Rectal smooth muscle tissue (tissue), 1 donor: ENCODE measurements around the gene SEMA6A.
A peak's percentile ranks its signal among the peaks of the same experiment; 100 is the strongest.
"Not testable (repeated sequence)": the region's sequence is repeated elsewhere in the genome, so short reads cannot be mapped to it uniquely, and the experiment has no call there.

Experiments used
- H3K27ac ChIP-seq: one replicate; pipeline ENCODE4 v1.7.0; 2013; ENCODE audit warnings: low read depth, low read length, inconsistent platforms
- H3K27me3 ChIP-seq: one replicate; pipeline ENCODE4 v1.7.0; 2013; ENCODE audit warnings: low read length; ENCODE audit not compliant: control insufficient read depth, insufficient read depth
- H3K36me3 ChIP-seq: one replicate; pipeline ENCODE4 v1.7.0; 2013; ENCODE audit warnings: low read length; ENCODE audit not compliant: control insufficient read depth, insufficient read depth
- H3K4me1 ChIP-seq: one replicate; pipeline ENCODE4 v1.7.0; 2013; ENCODE audit warnings: low read length; ENCODE audit not compliant: control insufficient read depth, insufficient read depth
- H3K4me3 ChIP-seq: one replicate; pipeline ENCODE4 v1.7.0; 2013; ENCODE audit warnings: low read length
- H3K9ac ChIP-seq: one replicate; pipeline ENCODE4 v1.7.0; 2013; ENCODE audit warnings: low read length

Gene SEMA6A

DNA sequence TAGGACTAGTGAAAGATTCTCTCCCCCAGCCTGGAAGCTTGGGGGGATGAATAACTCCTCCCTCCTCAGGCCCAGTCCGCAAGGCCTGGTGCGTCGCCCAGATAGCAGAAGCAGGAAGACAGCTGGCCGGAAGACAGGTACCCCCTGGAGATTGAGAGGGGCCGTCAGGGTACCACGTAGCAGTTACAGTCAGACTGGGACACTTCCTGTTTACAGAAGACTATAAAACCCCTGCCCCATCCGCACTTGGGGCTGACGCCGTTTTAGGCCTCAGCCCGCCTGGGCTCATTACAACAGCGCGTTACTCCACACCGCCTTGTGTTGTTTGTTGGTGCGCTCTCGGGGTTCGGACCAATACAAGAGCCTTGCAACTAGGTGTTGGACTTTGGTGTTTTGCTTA, 15.4 kb downstream of the SEMA6A start:
- no peaks in the 10 kb centered on the region for H3K27me3 ChIP-seq
- H3K4me1 ChIP-seq: no peaks in the 10 kb centered on the region
- H3K4me3 ChIP-seq: no peak overlapping the region
- no peaks in the 10 kb centered on the region for H3K36me3 ChIP-seq
- no peak overlapping the region for H3K27ac ChIP-seq
- no peak overlapping the region for H3K9ac ChIP-seq

DNA sequence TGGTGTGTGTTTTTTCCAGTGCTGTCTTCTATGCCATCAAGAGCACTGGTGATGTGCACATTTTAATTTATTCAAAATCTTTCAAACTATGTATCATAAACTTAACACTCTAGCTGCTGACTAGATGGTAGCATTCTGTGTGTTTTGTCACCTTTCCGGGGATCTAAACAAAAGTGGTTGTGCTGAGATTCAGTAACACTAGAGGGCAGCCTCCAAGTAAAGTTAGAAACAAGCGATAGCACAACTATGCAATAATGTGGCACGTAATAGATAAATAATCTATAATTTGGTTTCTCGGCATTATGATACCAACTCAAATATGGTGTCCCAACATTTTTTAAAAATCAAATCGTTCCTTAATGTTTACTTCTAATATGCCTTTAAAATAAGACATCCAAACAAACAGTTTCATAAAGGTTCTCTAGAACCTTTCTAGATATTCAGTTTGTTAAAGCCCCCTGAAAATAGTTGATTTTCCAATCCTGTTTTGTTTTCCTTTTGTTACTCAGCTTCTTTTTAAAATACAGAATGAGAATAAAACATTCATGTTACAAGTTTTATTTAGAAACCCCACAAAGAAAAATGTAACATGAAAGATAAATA, 16.9 kb downstream of the SEMA6A start:
- Histone ChIP-seq H3K27ac (no peak overlapping the region), H3K4me1 (peaks cover 3% of the 10 kb centered on the region), H3K36me3 (no peaks in the 10 kb centered on the region), H3K4me3 (no peak overlapping the region), H3K9ac (no peak overlapping the region), H3K27me3 (no peaks in the 10 kb centered on the region)

DNA sequence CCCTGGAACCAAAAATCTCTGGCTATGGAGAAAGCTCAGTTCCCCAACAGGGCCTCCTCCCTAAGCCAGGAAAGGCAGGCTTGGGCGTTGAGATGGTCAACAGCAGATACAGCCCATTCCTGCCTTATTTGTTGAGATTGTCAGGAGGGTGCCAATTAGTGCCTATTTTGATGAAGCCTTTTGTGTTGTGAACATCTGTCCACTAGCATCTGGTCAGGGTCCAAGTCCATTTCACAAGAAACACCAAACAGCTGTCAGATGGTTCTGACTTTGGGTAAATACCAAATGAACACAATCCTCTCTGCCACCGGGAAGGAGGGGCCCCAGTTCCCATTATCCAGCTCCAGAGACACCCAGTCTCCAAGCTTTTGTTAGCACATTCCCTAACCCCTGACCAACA, 19.9 kb downstream of the SEMA6A start:
- no peak overlapping the region for H3K4me3 ChIP-seq
- H3K36me3 ChIP-seq: no peaks in the 10 kb centered on the region
- peaks cover 3% of the 10 kb centered on the region for H3K4me1 ChIP-seq
- H3K27ac ChIP-seq: no peak overlapping the region
- no peaks in the 10 kb centered on the region for H3K27me3 ChIP-seq
- no peak overlapping the region for H3K9ac ChIP-seq

DNA sequence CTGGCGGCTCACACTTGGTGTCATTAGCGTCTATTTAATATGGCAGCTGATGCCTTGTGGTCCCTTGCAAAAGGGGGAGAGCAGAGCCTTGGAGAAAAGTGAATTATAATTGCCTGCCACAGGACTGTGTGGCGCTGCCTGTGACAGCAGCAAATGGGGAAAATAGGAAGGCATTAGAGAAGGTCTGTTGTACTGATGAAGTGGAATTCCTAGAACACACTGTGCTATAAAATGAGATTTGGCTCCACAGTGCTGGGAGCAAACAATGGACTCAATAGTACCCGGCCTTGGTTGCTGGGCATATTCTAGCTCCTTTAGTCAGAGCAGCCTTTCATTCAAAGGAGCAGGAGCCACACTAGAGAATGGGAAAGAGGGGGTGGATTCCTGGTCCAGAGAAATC, 21.3 kb downstream of the SEMA6A start:
- H3K27me3 ChIP-seq: no peaks in the 10 kb centered on the region
- H3K4me3 ChIP-seq: no peak overlapping the region
- H3K9ac ChIP-seq: no peak overlapping the region
- peaks cover 3% of the 10 kb centered on the region for H3K4me1 ChIP-seq
- no peaks in the 10 kb centered on the region for H3K36me3 ChIP-seq
- H3K27ac ChIP-seq: no peak overlapping the region

DNA sequence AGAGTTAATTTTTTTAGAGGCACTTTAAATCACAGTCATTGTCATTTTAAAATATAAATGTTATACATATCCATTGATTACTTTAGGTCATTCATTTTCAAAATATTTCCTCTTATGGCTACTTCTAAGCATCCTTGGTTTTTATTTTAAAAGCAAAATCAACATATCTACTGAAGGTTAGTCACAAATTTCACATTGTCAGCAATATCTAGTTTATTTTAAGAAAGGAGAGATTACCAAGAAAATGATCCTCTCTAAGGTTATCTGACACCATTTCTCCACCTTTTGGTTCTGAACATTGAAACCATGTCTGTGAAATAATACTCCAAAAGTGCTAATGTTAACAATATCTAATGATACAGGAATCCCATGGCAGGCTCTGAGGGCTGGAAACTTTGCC, 24.5 kb downstream of the SEMA6A start:
- H3K4me3 ChIP-seq: no peak overlapping the region
- no peak overlapping the region for H3K27ac ChIP-seq
- H3K36me3 ChIP-seq: no peaks in the 10 kb centered on the region
- no peak overlapping the region for H3K9ac ChIP-seq
- no peaks in the 10 kb centered on the region for H3K27me3 ChIP-seq
- peaks cover 3% of the 10 kb centered on the region for H3K4me1 ChIP-seq

DNA sequence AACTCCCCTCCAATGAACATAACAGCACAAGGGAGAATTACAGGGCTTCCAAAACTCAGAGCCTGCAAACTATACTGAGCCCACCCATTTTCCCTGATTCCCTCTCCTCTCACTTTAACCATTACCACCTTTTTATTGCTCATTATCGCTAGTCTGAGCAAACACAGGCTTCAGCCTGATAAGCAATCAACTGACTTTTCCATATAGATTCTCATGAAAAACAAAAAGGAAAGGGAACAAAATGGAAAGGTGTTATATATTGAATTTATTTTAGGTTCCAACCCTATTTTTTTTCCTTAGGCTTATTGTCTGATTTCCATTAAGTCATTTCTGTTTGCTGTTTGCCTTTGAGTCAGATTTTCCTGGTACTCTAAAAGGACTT, 27.9 kb downstream of the SEMA6A start:
- Histone ChIP-seq H3K36me3 (no peaks in the 10 kb centered on the region), H3K4me3 (no peak overlapping the region), H3K27me3 (no peaks in the 10 kb centered on the region), H3K4me1 (no peaks in the 10 kb centered on the region), H3K27ac (no peak overlapping the region), H3K9ac (peak overlapping the region; percentile 33)

DNA sequence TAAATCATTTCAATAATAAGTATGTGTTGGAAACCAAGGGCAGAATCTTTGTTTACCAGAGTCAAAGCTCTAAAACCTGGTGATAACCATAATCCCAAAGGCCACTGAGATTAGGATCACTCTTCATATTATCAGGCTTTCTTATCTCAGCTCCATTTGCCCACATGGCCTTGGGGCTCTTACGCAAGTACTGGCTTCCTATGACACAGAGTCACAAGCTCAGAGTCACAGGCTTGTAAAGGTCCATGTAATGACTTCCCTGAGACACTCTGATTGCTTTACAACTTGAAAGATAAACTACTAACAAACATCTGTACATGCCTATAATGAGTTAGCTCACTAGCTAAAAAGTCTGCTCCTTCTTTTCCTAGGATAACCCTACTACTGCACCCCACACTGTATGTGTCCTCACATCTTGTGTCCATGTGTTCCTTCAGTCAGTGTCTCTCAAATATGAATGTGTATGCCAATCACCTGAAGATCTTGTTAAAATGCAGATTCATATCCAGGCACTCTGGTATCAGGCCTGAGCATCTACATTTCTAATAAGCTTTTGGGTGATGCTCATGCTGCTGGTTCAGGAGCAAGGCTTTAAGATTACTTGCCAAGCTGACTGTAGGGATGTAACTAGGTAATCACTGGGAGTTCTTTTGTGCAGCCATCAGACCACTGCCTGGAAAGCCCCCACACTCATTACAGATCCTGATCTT, 28.4 kb downstream of the SEMA6A start:
- peak overlapping the region; percentile 5 for H3K4me3 ChIP-seq
- no peak overlapping the region for H3K27ac ChIP-seq

DNA sequence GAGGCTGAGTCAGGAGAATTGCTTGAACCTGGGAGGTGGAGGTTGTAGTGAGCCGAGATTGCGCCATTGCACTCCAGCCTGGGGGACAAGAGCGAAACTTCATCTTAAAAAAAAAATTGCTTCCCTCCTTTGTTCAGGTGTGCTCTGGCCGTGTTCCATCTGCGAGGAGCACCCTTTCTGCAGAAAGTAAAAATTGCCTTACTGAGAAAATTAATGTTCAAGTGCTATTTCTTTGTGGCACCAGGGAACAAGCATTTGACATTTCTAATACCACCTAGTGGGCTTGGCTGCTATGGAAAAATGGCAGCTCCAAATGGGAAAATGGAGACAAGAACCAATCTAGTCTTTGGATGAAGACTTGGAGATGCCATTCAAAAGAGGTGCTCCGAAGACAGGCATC, 29.2 kb downstream of the SEMA6A start:
- not testable (repeated sequence) for H3K27me3 ChIP-seq, H3K4me3 ChIP-seq

More for the DNA sequence above, 28.4 kb downstream of the SEMA6A start:
- Histone ChIP-seq H3K36me3 (no peaks in the 10 kb centered on the region), H3K9ac (peak overlapping the region; percentile 33), H3K27me3 (no peaks in the 10 kb centered on the region), H3K4me1 (no peaks in the 10 kb centered on the region)

DNA sequence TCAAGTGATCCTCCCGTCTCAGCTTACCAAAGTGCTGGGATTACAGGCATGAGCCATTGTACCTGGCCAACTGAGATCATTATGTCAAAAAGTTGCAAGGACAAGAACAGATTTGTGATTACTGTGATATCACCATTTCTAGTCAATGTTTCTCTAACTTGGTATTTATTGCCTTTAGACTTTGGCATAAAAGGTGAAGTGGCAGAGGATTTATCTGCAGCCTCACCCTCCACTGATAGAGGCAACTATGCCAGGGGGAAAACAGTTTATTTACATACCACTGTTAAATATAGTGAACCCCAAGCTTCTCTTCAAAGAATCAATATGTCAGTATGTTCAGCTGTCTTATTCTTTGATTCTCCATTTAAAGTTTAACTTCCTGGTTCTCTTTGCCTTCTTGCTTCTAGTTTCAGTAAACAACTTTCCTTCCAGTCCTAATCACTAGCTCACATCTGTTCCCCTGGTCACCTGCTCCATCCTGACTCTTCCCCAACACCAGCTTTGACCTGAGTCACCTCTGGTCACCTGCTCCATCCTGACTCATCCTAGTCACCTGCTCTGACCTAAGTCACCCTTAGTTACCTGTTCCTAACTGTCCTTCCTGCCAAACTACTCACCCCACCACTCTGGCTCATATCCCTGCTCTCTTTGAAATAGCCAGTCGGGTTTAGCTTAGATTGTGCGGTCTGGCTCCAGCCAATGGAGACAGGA, 29.9 kb downstream of the SEMA6A start:
- Histone ChIP-seq H3K27ac (no peak overlapping the region), H3K27me3 (no peaks in the 10 kb centered on the region), H3K4me3 (peak overlapping the region; percentile 6), H3K36me3 (no peaks in the 10 kb centered on the region), H3K9ac (no peak overlapping the region), H3K4me1 (no peaks in the 10 kb centered on the region)

More for the DNA sequence above, 29.2 kb downstream of the SEMA6A start:
- H3K4me1 ChIP-seq, H3K36me3 ChIP-seq, H3K27ac ChIP-seq, H3K9ac ChIP-seq: not testable (repeated sequence)

DNA sequence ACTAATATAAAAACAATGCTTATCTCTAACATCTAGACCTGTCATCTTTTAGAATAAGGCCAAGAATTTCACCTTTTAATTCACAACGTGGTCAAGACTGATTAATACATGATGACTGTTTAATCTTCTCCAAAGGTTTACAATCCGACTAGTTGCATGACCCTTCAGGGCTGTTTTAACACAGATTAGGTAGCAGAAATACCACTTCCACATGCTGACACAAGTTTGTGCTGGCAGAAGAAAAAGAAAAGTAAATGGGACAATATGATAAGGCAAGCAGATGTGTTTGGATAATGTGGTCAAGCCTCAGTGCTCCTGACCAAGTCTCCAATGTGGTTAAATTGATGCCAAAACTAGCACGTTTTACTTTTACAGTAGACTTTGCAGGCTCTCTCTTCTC, 31.1 kb downstream of the SEMA6A start:
- no peaks in the 10 kb centered on the region for H3K27me3 ChIP-seq
- no peaks in the 10 kb centered on the region for H3K4me1 ChIP-seq
- H3K4me3 ChIP-seq: no peak overlapping the region
- H3K27ac ChIP-seq: no peak overlapping the region
- no peaks in the 10 kb centered on the region for H3K36me3 ChIP-seq
- no peak overlapping the region for H3K9ac ChIP-seq

DNA sequence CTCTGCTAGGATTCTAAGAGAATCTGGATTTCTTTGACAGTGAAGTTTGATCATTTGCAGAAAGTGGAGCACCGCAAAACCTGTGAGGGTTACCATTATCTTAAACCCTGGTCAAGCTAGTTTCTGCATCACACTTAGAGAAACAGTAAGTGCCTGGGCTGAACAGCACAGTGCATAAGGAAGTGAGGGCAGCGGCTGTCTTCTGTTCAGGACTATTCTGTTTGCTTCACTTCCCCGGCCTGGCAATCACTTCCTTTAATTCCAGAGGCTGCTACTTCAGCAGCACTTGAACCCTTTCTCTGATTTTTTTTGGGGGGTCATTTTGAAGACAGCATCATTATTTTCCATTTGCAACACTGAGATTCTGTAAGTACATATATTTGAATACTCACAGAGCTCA, 32.0 kb downstream of the SEMA6A start:
- Histone ChIP-seq H3K4me3 (no peak overlapping the region), H3K27ac (no peak overlapping the region), H3K36me3 (no peaks in the 10 kb centered on the region)

DNA sequence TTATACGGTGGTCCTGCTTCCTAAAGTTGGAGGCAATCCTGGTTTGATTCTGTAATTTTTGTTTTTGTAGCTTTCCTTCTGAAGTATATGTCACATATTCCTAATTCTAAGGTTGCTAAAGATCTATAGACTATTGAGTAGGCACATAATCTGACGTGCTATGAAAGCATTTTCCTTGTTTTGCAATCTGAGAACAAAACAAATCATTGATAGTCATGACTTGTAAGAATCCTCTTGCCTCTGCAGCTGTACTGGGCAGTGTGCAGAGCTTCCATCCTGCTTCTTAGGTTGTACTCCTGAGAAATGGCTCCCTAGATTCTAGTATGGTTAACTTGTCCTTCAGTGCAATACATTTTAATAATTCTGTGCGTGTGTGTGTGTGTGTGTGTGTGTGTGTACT, 35.4 kb downstream of the SEMA6A start:
- Histone ChIP-seq H3K27me3 (no peaks in the 10 kb centered on the region), H3K36me3 (no peaks in the 10 kb centered on the region), H3K4me1 (no peaks in the 10 kb centered on the region), H3K27ac (no peak overlapping the region), H3K9ac (no peak overlapping the region), H3K4me3 (no peak overlapping the region)

More for the DNA sequence above, 32.0 kb downstream of the SEMA6A start:
- no peaks in the 10 kb centered on the region for H3K27me3 ChIP-seq
- H3K9ac ChIP-seq: no peak overlapping the region
- H3K4me1 ChIP-seq: no peaks in the 10 kb centered on the region
